Lung (tissue), 12 donors: ENCODE results near the gene CIAPIN1. TPM values are rescaled to one million over a fixed set of nuclear protein-coding genes. Genes with fewer than 3 reads are reported as not detected.
A peak's percentile ranks its signal among the peaks of the same experiment; 100 is the strongest.

Source experiments
- ATAC-seq: fragments of 200-7000 bp; cut with Tn5 transposase; one replicate; pipeline ENCODE4 v1.9.1; 2020; ENCODE audit warnings: moderate number of reproducible peaks; ENCODE audit not compliant: insufficient read depth, low FRiP score
- DNase-seq, 3 donors: peaks; one replicate each; pipeline ENCODE4 v3.0.0-alpha.2; 2013 to 2017
- H3K27ac ChIP-seq, 2 donors: one replicate each; pipeline ENCODE4 v1.5.1; 2013; ENCODE audit warnings: mild to moderate bottlenecking in 2 of 2, moderate library complexity in 2 of 2, control low read depth in 1 of 2, inconsistent platforms in 1 of 2, low read depth in 1 of 2, low read length in 1 of 2
- H3K27me3 ChIP-seq, 3 donors: one replicate each; pipeline ENCODE4 v1.5.1; 2013; ENCODE audit warnings: low read length in 2 of 3; ENCODE audit not compliant: control insufficient read depth in 3 of 3, insufficient read depth in 3 of 3
- H3K36me3 ChIP-seq, 4 donors: one replicate each; pipeline ENCODE4 v1.5.1; 2013; ENCODE audit warnings: low read length in 4 of 4, mild to moderate bottlenecking in 1 of 4, moderate library complexity in 1 of 4; ENCODE audit not compliant: control insufficient read depth in 4 of 4, insufficient read depth in 4 of 4
- H3K4me1 ChIP-seq, 5 donors: one replicate each; pipeline ENCODE4 v1.5.1; 2013; ENCODE audit warnings: low read length in 5 of 5, mild to moderate bottlenecking in 2 of 5, moderate library complexity in 1 of 5; ENCODE audit not compliant: control insufficient read depth in 5 of 5, insufficient read depth in 5 of 5
- H3K4me3 ChIP-seq: one replicate; pipeline ENCODE4 v1.5.1; 2013; ENCODE audit warnings: mild to moderate bottlenecking, control low read depth, moderate library complexity
- H3K9ac ChIP-seq, 2 donors: one replicate each; pipeline ENCODE4 v1.5.1; 2013; ENCODE audit warnings: low read length in 2 of 2, control low read depth in 1 of 2; ENCODE audit not compliant: insufficient read depth in 1 of 2
- H3K9me3 ChIP-seq, 4 donors: one replicate each; pipeline ENCODE4 v1.5.1; 2013; ENCODE audit warnings: low read length in 3 of 4, mild to moderate bottlenecking in 1 of 4, moderate library complexity in 1 of 4; ENCODE audit not compliant: control insufficient read depth in 4 of 4, insufficient read depth in 3 of 4
- WGBS, 2 donors: extraction: QIAGEN DNeasy Blood & Tissue Kit; methylation state at CpG; one replicate each; pipeline ENCODE4 v1.1.7; 2013; 5-methylcytosine and 5-hydroxymethylcytosine counted together
- polyA plus RNA-seq, 2 donors: library from polyadenylated mRNA; stranded (reverse); fragments of 200-250 nt; gene quantifications; one replicate each; pipeline ENCODE4 v1.2.1, GENCODE V29; 2013
- total RNA-seq, 2 donors: library from RNA; depleted of rRNA in 1 of 2; stranded (reverse); fragments of >200 nt in 1 of 2; gene quantifications; one replicate each; pipeline ENCODE4 v1.2.1, GENCODE V29; 2014 to 2021
- TF ChIP-seq, protein P1 (sequence below): IDR thresholded peaks from 2 replicates; pipeline ENCODE4 v1.5.1; 2012; ENCODE audit warnings: mild to moderate bottlenecking; ENCODE audit errors: control extremely low read depth, extremely low read depth
- donor health status: control.
- donor health status: control.
- donor health status: Bipolar disorder and iron deficiency.
- donor health status: healthy.
- donor health status: DM: yes; HTN: yes; CAD: no.

CIAPIN1 gene
- total and polyA plus RNA-seq, 4 donors, result 24.0 to 69.6 (median 37.7) TPM

- peaks cover 0 to 3% (median 0%) of the 10 kb centered on the region in 4 donors for H3K9me3 ChIP-seq
- H3K4me3 ChIP-seq, result no peak overlapping the region
- no peaks in the 10 kb centered on the region for H3K36me3 ChIP-seq
- TF ChIP-seq, protein P1, sequence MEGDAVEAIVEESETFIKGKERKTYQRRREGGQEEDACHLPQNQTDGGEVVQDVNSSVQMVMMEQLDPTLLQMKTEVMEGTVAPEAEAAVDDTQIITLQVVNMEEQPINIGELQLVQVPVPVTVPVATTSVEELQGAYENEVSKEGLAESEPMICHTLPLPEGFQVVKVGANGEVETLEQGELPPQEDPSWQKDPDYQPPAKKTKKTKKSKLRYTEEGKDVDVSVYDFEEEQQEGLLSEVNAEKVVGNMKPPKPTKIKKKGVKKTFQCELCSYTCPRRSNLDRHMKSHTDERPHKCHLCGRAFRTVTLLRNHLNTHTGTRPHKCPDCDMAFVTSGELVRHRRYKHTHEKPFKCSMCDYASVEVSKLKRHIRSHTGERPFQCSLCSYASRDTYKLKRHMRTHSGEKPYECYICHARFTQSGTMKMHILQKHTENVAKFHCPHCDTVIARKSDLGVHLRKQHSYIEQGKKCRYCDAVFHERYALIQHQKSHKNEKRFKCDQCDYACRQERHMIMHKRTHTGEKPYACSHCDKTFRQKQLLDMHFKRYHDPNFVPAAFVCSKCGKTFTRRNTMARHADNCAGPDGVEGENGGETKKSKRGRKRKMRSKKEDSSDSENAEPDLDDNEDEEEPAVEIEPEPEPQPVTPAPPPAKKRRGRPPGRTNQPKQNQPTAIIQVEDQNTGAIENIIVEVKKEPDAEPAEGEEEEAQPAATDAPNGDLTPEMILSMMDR, result no peak
- H3K27ac ChIP-seq, result no peak overlapping the region
- DNase-seq (no peak), ATAC-seq (no peak)
- no peak overlapping the region for H3K9ac ChIP-seq
- no peaks in the 10 kb centered on the region for H3K27me3 ChIP-seq
- WGBS, 2 donors, result 90 to 95% methylated on average over 5 of the region's 5 CpGs
- H3K4me1 ChIP-seq, result peaks cover 0 to 13% (median 3%) of the 10 kb centered on the region in 5 donors
Observed at GRCh38 chr16:57391708-57392107, 55.5 kb downstream of the CIAPIN1 start.

DNA sequence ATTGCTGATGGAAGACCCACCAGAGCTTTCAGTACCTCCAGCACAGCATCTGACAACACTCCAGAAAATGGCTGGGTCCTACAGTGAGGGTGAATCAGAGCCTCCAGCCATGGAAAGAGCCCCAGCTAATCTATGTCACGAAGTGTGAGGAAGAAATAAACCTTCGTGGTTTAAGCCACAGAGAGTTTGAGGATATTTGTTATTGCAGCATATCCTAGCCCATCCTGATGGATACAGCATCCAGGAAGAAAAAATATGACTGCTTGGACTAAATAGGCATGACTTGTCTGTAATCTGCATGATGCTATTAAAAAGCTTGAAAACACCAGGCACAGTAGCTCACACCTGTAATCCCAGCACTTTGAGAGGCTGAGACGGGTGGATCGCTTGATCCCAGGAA is 55.9 kb downstream of the CIAPIN1 start:
- H3K9ac ChIP-seq, result no peak overlapping the region
- ATAC-seq (no peak), DNase-seq (no peak)
- no peak overlapping the region for H3K4me3 ChIP-seq
- TF ChIP-seq, protein P1, result no peak
- no peak overlapping the region for H3K27ac ChIP-seq
- WGBS, 2 donors, result 62 to 70% methylated on average over 4 of the region's 4 CpGs
- H3K4me1 ChIP-seq, result peaks cover 0 to 17% (median 3%) of the 10 kb centered on the region in 5 donors
- no peaks in the 10 kb centered on the region for H3K27me3 ChIP-seq
- H3K9me3 ChIP-seq, result peaks cover 0 to 3% (median 0%) of the 10 kb centered on the region in 4 donors
- H3K36me3 ChIP-seq, result no peaks in the 10 kb centered on the region

GRCh38 chr16:57390636-57391295 is 56.4 kb downstream of the CIAPIN1 start:
- ATAC-seq (no peak), DNase-seq (peak; percentile 30 to 90 (median 85))
- Histone ChIP-seq H3K9ac (no peak overlapping the region), H3K4me1 (peaks cover 0 to 18% (median 4%) of the 10 kb centered on the region in 5 donors), H3K27me3 (no peaks in the 10 kb centered on the region), H3K36me3 (no peaks in the 10 kb centered on the region), H3K27ac (no peak overlapping the region), H3K9me3 (peaks cover 0 to 3% (median 0%) of the 10 kb centered on the region in 4 donors), H3K4me3 (no peak overlapping the region)
- TF ChIP-seq, protein P1, result no peak
- 64% methylated on average over 5 of the region's 5 CpGs for whole genome bisulfite sequencing, 2 donors

DNA sequence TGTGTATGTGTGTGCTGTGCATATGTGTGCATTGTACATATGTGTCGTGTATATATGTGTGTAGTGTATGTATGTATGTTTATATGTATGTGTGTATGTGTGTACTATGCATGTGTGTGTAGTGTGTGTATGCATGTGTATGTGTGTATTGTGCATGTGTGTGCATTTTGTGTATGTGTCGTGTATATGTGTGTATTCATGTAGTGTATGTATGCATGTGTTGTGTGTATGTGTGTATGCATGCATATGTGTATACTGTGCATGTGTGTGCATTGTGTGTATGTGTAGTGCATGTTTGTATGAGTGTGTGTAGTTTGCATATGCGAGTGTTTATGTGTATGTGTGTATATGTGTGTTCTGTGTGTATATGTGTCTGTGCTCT is 58.1 kb downstream of the CIAPIN1 start:
- DNase-seq (no peak), ATAC-seq (no peak)
- H3K4me3 ChIP-seq, result no peak overlapping the region
- no peak overlapping the region for H3K9ac ChIP-seq
- whole genome bisulfite sequencing, 2 donors, result 93 to 95% methylated on average over 3 of the region's 3 CpGs
- H3K4me1 ChIP-seq, result peaks cover 0 to 18% (median 4%) of the 10 kb centered on the region in 5 donors
- no peak overlapping the region for H3K27ac ChIP-seq
- H3K27me3 ChIP-seq, result no peaks in the 10 kb centered on the region
- TF ChIP-seq, protein P1, result no peak
- H3K36me3 ChIP-seq, result no peaks in the 10 kb centered on the region
- no peaks in the 10 kb centered on the region for H3K9me3 ChIP-seq
